WERI-Rb-1 (cell line): Measurements from ENCODE around the gene CRYM.
"Not testable (repeated sequence)": the region's sequence is repeated elsewhere in the genome, so short reads cannot be mapped to it uniquely, and the experiment has no call there.

Source experiments
- DNase-seq: peaks from one replicate; pipeline ENCODE4 v3.0.0-alpha.2; 2020
- H3K27ac ChIP-seq: fragments of 250-450 bp; sonication (Bioruptor Pico); 2 replicates; pipeline ENCODE4 v1.5.1; 2020; ENCODE audit warnings: mild to moderate bottlenecking, moderate library complexity
- H3K27me3 ChIP-seq: fragments of 250-450 bp; sonication (Bioruptor Pico); 2 replicates; pipeline ENCODE4 v1.5.1; 2021; ENCODE audit warnings: mild to moderate bottlenecking, low read depth, moderate library complexity; ENCODE audit not compliant: insufficient read depth, severe bottlenecking
- H3K36me3 ChIP-seq: fragments of 250-450 bp; sonication (Bioruptor Pico); 2 replicates; pipeline ENCODE4 v1.5.1; 2020; ENCODE audit warnings: mild to moderate bottlenecking, moderate library complexity
- H3K4me3 ChIP-seq: 2 replicates; pipeline ENCODE4 v1.5.1; 2011; ENCODE audit warnings: low read depth, mild to moderate bottlenecking, control low read depth, low read length
- H3K9me3 ChIP-seq: fragments of 250-450 bp; sonication (Bioruptor Pico); 2 replicates; pipeline ENCODE4 v1.5.1; 2021; ENCODE audit warnings: mild to moderate bottlenecking, moderate library complexity; ENCODE audit not compliant: severe bottlenecking
- TF ChIP-seq, protein P1 (sequence below): IDR thresholded peaks from 2 replicates; pipeline ENCODE4 v1.5.1; 2011; ENCODE audit warnings: low read depth, mild to moderate bottlenecking, control low read depth, inconsistent platforms, low read length

The CRYM gene

GRCh38 chr16:21301168-21301894 is 23.2 kb upstream of the CRYM start:
- DNase-seq: peak; percentile 91
- H3K27me3 ChIP-seq: no peaks in the 10 kb centered on the region
- no peaks in the 10 kb centered on the region for H3K9me3 ChIP-seq
- peak overlapping the region; percentile 59 for H3K4me3 ChIP-seq
- H3K27ac ChIP-seq: peak overlapping the region; percentile 42
- TF ChIP-seq, protein P1, sequence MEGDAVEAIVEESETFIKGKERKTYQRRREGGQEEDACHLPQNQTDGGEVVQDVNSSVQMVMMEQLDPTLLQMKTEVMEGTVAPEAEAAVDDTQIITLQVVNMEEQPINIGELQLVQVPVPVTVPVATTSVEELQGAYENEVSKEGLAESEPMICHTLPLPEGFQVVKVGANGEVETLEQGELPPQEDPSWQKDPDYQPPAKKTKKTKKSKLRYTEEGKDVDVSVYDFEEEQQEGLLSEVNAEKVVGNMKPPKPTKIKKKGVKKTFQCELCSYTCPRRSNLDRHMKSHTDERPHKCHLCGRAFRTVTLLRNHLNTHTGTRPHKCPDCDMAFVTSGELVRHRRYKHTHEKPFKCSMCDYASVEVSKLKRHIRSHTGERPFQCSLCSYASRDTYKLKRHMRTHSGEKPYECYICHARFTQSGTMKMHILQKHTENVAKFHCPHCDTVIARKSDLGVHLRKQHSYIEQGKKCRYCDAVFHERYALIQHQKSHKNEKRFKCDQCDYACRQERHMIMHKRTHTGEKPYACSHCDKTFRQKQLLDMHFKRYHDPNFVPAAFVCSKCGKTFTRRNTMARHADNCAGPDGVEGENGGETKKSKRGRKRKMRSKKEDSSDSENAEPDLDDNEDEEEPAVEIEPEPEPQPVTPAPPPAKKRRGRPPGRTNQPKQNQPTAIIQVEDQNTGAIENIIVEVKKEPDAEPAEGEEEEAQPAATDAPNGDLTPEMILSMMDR: peak; percentile 55
- H3K36me3 ChIP-seq: no peaks in the 10 kb centered on the region

- Histone ChIP-seq H3K27me3 (no peaks in the 10 kb centered on the region), H3K27ac (no peak overlapping the region), H3K4me3 (peak overlapping the region; percentile 59), H3K36me3 (no peaks in the 10 kb centered on the region), H3K9me3 (no peaks in the 10 kb centered on the region)
- TF ChIP-seq, protein P1: peak; percentile 87
- DNase-seq: peak; percentile 94
Measured at GRCh38 chr16:21300309-21301167, 22.4 kb upstream of the CRYM start.

DNA sequence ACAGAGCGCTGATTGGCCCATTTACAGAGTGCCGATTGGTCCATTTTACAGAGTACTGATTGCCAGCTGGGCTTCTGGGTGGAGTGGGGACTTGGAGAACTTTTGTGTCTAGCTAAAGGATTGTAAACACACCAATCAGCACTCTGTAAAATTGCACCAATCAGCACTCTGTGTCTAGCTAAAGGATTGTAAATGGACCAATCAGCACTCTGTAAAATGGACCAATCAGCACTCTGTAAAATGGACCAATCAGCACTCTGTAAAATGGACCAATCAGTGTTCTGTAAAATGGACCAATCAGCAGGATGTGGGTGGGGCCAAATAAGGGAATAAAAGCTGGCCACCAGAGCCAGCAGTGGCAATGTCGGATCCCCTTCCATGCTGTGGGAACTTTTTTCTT is 11.7 kb upstream of the CRYM start:
- H3K4me3 ChIP-seq, H3K9me3 ChIP-seq, H3K27ac ChIP-seq, DNase-seq, H3K27me3 ChIP-seq, H3K36me3 ChIP-seq: not testable (repeated sequence)

DNA sequence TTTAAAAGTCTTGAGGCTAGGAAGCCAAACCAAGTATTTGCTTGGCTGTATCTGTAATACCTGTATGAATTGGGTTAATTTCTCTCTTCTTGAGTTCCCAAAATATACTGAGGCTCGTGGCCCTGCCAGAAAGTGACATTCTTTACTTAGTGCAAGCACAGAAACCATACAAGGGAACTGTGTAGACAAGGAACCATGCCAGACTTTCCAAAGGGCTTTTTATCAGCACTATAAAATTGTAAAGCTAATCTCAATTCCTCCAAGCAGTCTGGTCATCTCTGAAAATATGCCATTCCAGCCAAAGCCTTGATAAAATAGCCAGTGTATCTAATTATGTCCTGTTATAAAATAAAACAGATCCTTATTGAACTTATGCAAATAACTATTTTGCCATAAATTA is 7.2 kb upstream of the CRYM start:
- Histone ChIP-seq H3K4me3 (no peak overlapping the region), H3K27me3 (no peaks in the 10 kb centered on the region), H3K36me3 (no peaks in the 10 kb centered on the region), H3K9me3 (peaks cover 13% of the 10 kb centered on the region), H3K27ac (no peak overlapping the region)
- no peak for DNase-seq
- TF ChIP-seq, protein P1: no peak

DNA sequence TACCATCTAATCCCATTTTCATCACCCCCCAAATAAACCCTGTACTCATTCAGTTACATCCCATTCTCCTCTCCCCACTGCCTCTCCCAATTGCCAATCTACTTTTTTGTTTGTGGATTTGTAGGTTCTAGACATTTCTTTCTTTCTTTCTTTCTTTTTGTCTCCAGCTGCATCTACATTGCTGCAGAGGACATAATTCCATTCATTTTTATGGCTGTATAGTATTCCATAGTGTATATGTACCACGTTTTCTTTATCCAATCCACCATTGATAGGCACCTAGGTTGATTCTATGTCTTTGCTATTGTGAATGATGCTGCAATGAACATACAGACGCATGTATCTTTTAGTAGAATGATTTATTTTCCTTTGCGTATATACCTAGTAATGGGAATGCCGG is 6.3 kb upstream of the CRYM start:
- DNase-seq: no peak
- Histone ChIP-seq H3K27me3 (no peaks in the 10 kb centered on the region), H3K4me3 (peak overlapping the region; percentile 78), H3K36me3 (no peaks in the 10 kb centered on the region), H3K9me3 (peaks cover 6% of the 10 kb centered on the region), H3K27ac (peak overlapping the region; percentile 81)
- TF ChIP-seq, protein P1: no peak

DNA sequence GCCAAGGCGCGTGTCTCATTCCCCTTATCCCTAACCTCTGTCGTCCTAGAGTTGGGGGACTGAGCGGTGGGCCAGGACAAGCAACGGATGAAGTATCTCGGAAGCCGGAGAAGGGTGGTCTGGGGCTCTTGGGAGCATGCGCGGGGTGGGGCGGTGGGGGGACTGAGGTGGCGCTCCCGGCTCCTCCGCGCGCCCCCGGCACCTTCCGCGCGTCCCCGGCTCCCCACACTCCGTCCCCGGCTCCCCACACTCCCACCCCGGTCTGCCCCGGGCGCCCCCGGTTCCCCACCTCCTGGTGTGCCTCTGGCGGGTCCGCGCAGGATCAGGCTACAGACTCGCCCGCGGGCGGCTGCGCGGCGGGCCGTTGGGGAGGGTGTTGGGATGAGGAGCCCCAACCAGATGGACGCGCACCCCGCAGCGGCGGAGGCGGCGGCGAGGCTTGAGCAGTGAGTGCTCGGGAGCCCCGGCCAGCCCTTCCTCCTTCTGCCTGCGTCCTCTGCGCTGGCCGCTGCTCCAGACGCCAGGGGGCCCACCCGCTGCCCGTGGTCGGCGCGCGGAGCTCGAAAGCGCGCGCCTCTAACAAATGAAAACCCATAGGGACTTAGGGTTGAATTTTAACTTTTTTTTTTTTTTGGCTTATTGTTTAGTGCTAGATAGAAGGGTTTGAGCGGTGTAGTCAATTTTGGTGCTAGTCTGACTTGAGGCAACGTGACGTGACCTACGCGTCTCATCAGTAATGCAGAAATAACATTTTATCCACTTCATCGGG is 5.6 kb upstream of the CRYM start:
- H3K9me3 ChIP-seq: peaks cover 6% of the 10 kb centered on the region
- H3K36me3 ChIP-seq: no peaks in the 10 kb centered on the region
- DNase-seq: peak; percentile 87
- peak overlapping the region; percentile 81 for H3K27ac ChIP-seq
- no peaks in the 10 kb centered on the region for H3K27me3 ChIP-seq
- peak overlapping the region; percentile 78 for H3K4me3 ChIP-seq
- TF ChIP-seq, protein P1: peak; percentile 62
